Tibial nerve (tissue), 4 donors: Measurements from ENCODE around the gene CLEC4E. TPM values are rescaled to one million over a fixed set of nuclear protein-coding genes. Genes with fewer than 3 reads are reported as not detected.
"Not testable (repeated sequence)": the region's sequence is repeated elsewhere in the genome, so short reads cannot be mapped to it uniquely, and the experiment has no call there.

Source experiments
- DNase-seq, 2 donors: peaks; one replicate each; pipeline ENCODE4 v3.0.0-alpha.2; 2019; ENCODE audit warnings: low spot score in 2 of 2
- H3K27ac ChIP-seq, 4 donors: fragments of 200-600 bp; sonication (generic) in 3 of 4; one replicate each; pipeline ENCODE4 v1.5.1; 2017 to 2019; ENCODE audit warnings: mild to moderate bottlenecking in 1 of 4
- H3K27me3 ChIP-seq, 2 donors: fragments of 200-600 bp; sonication (generic) in 1 of 2; one replicate each; pipeline versions ENCODE4 v1.5.1 to v1.6.0; 2017 to 2019
- H3K36me3 ChIP-seq, 3 donors: fragments of 200-600 bp; sonication (generic); one replicate each; pipeline ENCODE4 v1.5.1; 2018 to 2019
- H3K4me1 ChIP-seq, 4 donors: fragments of 200-600 bp; sonication (generic) in 3 of 4; one replicate each; pipeline ENCODE4 v1.5.1; 2017 to 2019
- H3K4me3 ChIP-seq, 4 donors: fragments of 200-600 bp; sonication (generic) in 3 of 4; one replicate each; pipeline ENCODE4 v1.5.1; 2017 to 2019; ENCODE audit warnings: mild to moderate bottlenecking in 1 of 4, moderate library complexity in 1 of 4
- H3K9me3 ChIP-seq, 4 donors: fragments of 200-600 bp; sonication (generic) in 3 of 4; one replicate each; pipeline ENCODE4 v1.5.1; 2017 to 2019
- EP300 ChIP-seq, 2 donors: sonication (generic); formaldehyde crosslinking; IDR thresholded peaks; one replicate each; pipeline ENCODE4 v1.6.1; 2017; ENCODE audit warnings: antibody characterized with exemption in 2 of 2, mild to moderate bottlenecking in 1 of 2
- POLR2A ChIP-seq, 2 donors: fragments of 450-650 bp; IDR thresholded peaks; one replicate each; pipeline ENCODE4 v1.6.1; 2017; ENCODE audit warnings: antibody characterized with exemption in 2 of 2, mild to moderate bottlenecking in 2 of 2, moderate library complexity in 2 of 2
- WGBS, 2 donors: methylation state at CpG; one replicate each; pipeline ENCODE4 v1.1.5; 2018; 5-methylcytosine and 5-hydroxymethylcytosine counted together
- small RNA-seq: library from RNA; depleted of rRNA; stranded (forward); fragments of <200 nt; gene quantifications from one replicate; pipeline ENCODE3, GENCODE V24; 2016
- total RNA-seq, 4 donors: library from RNA; depleted of rRNA; stranded (reverse); fragments of >200 nt; gene quantifications; one replicate each; pipeline ENCODE4 v1.1.0, GENCODE V29; 2016
- TF ChIP-seq, protein P1 (sequence below), 5 experiments: fragments of 200-600 bp in 3 of 5; fragments of 450-650 bp in 2 of 5; sonication (generic) in 3 of 5; IDR thresholded peaks; one replicate each; pipeline ENCODE4 v1.5.1; 2016 to 2019; ENCODE audit warnings: antibody characterized with exemption in 5 of 5, mild to moderate bottlenecking in 3 of 5, moderate library complexity in 2 of 5

The CLEC4E gene
- total RNA-seq, 4 donors from 2014 or later: 0.30 to 9.2 (median 5.1) TPM

DNA sequence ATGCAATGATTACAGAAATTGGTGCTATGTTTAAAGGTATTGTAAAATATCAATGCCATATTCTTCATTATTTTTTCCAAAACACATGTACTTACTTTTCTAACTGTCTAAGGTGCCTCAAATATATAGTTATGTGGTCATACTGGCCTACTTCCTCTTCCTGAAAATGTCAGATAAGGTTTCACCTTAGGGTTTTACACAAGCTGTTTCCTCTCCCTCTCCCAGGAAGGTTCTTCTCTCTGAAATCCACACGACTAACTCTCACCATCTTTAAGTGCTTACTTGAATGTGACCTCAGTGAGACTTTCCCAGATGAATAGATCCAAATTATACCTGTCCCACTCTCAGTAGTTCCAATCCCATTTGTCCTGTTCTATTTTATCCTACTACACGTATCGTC, 39.0 kb downstream of the CLEC4E start:
- H3K36me3 ChIP-seq: no peaks in the 10 kb centered on the region
- TF ChIP-seq POLR2A (IDR thresholded peaks at IDR 0.05) (no peak), EP300 (IDR thresholded peaks at IDR 0.05) (no peak)
- TF ChIP-seq, protein P1, sequence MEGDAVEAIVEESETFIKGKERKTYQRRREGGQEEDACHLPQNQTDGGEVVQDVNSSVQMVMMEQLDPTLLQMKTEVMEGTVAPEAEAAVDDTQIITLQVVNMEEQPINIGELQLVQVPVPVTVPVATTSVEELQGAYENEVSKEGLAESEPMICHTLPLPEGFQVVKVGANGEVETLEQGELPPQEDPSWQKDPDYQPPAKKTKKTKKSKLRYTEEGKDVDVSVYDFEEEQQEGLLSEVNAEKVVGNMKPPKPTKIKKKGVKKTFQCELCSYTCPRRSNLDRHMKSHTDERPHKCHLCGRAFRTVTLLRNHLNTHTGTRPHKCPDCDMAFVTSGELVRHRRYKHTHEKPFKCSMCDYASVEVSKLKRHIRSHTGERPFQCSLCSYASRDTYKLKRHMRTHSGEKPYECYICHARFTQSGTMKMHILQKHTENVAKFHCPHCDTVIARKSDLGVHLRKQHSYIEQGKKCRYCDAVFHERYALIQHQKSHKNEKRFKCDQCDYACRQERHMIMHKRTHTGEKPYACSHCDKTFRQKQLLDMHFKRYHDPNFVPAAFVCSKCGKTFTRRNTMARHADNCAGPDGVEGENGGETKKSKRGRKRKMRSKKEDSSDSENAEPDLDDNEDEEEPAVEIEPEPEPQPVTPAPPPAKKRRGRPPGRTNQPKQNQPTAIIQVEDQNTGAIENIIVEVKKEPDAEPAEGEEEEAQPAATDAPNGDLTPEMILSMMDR (IDR thresholded peaks at IDR 0.05): no peak
- no peak overlapping the region for H3K27ac ChIP-seq
- no peaks in the 10 kb centered on the region for H3K27me3 ChIP-seq
- 60 to 62% methylated on average over 3 of the region's 3 CpGs for WGBS, 2 donors
- no peaks in the 10 kb centered on the region for H3K9me3 ChIP-seq
- no peak for DNase-seq
- no peak overlapping the region for H3K4me3 ChIP-seq
- no peaks in the 10 kb centered on the region for H3K4me1 ChIP-seq

DNA sequence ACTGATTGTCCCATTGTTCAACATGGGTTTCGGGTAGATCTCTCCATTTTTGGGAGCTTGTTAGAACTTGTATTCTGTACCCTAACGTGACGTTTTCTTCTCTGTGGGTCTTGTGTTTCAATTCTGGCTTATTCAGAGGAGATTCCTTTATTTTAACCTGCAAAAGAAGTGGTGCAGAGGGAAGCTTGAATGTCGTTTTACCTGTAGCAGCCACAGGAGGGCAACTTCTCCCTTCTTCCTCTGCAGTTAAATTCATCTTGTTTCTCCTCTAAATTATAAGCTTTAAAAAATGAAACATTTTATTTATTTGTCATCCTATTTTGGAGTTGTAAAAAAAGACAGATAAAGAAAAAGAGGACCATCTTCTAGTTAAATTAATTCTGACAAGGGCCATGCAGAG, 41.1 kb downstream of the CLEC4E start:
- H3K27ac ChIP-seq: no peak overlapping the region
- TF ChIP-seq, protein P1 (IDR thresholded peaks at IDR 0.05): no peak
- no peak for TF ChIP-seq EP300 (IDR thresholded peaks at IDR 0.05)
- no peak for TF ChIP-seq POLR2A (IDR thresholded peaks at IDR 0.05)
- no peak for DNase-seq
- H3K4me1 ChIP-seq: no peaks in the 10 kb centered on the region
- no peaks in the 10 kb centered on the region for H3K9me3 ChIP-seq
- H3K27me3 ChIP-seq: no peaks in the 10 kb centered on the region
- 37 to 42% methylated on average over 4 of the region's 4 CpGs for WGBS, 2 donors
- H3K36me3 ChIP-seq: no peaks in the 10 kb centered on the region
- no peak overlapping the region for H3K4me3 ChIP-seq

DNA sequence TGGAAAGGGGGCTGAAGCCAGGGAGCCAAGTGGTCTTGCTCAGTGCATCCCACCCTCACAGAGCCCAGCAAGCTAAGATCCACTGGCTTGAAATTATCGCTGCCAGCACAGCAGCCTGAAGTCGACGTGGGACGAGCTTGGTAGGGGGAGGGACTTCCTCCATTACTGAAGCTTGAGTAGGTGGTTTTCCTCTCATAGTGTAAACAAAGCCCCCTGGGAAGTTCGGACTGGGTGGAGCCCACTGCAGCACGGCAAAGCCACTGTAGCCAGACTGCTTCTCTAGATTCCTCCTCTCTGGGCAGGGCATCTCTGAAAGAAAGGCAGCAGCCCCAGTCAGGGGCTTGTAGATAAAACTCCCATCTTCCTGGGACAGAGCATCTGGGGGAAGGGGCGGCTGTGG, 44.6 kb downstream of the CLEC4E start:
- H3K4me1 ChIP-seq, H3K36me3 ChIP-seq, H3K27me3 ChIP-seq, H3K4me3 ChIP-seq, H3K27ac ChIP-seq, DNase-seq, H3K9me3 ChIP-seq: not testable (repeated sequence)
- 57 to 66% methylated on average over 7 of the region's 7 CpGs for WGBS, 2 donors

DNA sequence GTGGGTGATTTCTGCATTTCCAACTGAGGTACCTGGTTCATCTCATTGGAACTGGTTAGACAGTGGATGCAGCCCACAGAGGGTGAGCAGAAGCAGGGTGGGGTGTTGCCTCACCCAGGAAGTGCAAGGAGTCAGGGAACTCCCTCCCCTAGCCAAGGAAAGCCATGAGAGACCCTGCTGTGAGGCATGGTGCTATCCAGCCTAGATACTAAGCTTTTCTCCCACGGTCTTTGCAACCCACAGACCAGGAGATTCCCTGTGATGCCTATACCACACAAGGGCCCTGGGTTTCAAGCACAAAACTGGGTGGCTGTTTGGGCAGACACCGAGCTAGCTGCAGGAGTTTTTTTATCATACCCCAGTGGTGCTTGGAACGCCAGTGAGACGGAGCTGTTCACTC, 45.0 kb downstream of the CLEC4E start:
- not testable (repeated sequence) for H3K4me3 ChIP-seq, DNase-seq, H3K27ac ChIP-seq, H3K36me3 ChIP-seq, H3K27me3 ChIP-seq, H3K9me3 ChIP-seq, H3K4me1 ChIP-seq
- WGBS, 2 donors: 79 to 88% methylated on average over 4 of the region's 4 CpGs

DNA sequence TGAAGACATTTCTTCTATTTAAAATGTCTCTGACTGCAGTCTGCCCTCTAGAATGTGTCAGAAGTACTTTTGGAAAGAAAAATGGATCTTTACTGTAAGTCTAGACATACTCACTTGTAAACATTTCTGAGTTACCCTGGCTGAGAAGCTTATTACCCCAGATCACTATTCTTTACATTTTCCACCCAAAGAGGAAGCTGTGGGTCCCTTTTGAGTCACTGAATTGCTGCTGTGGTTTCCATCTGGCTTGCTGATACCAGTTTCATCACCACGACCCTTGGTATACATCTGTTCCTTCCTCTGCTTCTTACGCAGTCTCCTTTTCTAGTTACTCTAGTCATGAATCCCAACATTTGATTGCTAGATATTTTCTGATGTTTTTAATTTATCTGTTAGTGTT, 47.6 kb downstream of the CLEC4E start:
- Histone ChIP-seq H3K27me3 (no peaks in the 10 kb centered on the region), H3K27ac (no peak overlapping the region), H3K36me3 (no peaks in the 10 kb centered on the region), H3K4me1 (no peaks in the 10 kb centered on the region), H3K4me3 (no peak overlapping the region), H3K9me3 (no peaks in the 10 kb centered on the region)
- 38 to 76% methylated on average over 1 to 2 of the region's 2 CpGs for WGBS, 2 donors
- peak in 1 of 2 donors; percentile 23 for DNase-seq
- peak; percentile 42 to 72 for TF ChIP-seq EP300 (IDR thresholded peaks at IDR 0.05)
- TF ChIP-seq POLR2A (IDR thresholded peaks at IDR 0.05): no peak

DNA sequence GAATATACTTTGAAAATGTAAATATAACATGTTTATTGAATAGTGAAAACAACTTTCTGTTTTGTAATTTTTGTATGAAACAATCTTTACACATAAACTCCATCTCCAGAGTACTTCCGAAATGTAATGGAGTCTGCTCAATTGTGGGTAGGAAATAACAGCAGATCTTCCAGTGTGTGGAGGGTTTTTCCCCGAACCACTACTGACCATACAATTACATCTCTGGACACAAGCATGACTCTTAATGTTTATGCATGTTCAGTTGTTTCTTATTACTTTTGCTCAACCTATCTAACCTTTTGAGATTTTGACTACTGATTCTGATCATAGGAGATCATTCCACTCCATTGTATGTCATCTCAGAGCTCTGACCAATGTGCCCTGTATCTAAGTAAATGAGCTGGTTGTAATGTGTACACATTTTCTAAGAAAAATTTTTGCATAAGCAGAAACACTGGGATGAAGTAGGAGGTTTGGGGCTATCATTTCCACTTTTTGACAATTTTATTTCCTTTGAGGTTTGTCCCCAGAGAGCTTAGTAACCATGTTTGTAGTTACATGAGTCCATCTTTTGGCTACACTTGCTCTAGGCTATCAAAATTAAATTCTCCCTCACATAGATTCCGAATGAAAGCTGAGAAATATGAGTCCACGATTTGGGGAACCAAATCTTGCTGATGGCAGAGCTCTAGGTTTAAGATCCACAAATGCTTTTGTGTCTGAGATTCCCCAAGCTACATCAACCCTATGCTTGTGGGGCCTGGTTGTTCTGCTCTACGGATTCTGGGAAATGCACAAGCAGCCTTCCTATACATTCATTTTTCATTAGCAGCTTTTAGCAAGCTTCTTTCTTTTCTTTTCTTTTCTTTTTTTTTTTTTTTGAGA, 48.8 kb downstream of the CLEC4E start:
- 74 to 78% methylated on average over 5 of the region's 5 CpGs for WGBS, 2 donors
- TF ChIP-seq EP300 (IDR thresholded peaks at IDR 0.05): peak in 1 of 2 donors; percentile 9
- TF ChIP-seq POLR2A (IDR thresholded peaks at IDR 0.05): no peak
- H3K36me3 ChIP-seq: no peaks in the 10 kb centered on the region

More for the DNA sequence above, 48.8 kb downstream of the CLEC4E start:
- Histone ChIP-seq H3K4me3 (no peak overlapping the region), H3K9me3 (no peaks in the 10 kb centered on the region), H3K27ac (no peak overlapping the region), H3K4me1 (no peaks in the 10 kb centered on the region), H3K27me3 (no peaks in the 10 kb centered on the region)
- DNase-seq: no peak

Small RNA genes within 50 kb of the gene (small RNA-seq; reads per million reads assigned to genes)
- gene RNU6-275P: not detected

Other genes starting within 250 kb of the CLEC4E start
- gene CLEC6A, start 84.9 kb downstream of the CLEC4E start, total RNA-seq: not detected
- 1 to 10 TPM in 1 of 4 donors, under 1 TPM in 1, not detected in 2; 0.87 to 3.6 TPM for gene CLEC4D, start 27.4 kb downstream of the CLEC4E start, total RNA-seq
- 1 to 10 TPM in 1 of 4 donors, under 1 TPM in 2, not detected in 1; 0.39 to 2.6 (median 0.84) TPM for gene AICDA, start 72.0 kb upstream of the CLEC4E start, total RNA-seq
- 100 to 1,000 TPM; 153 to 895 (median 613) TPM for gene MFAP5, start 121.9 kb upstream of the CLEC4E start, total RNA-seq
- gene RIMKLB, start 157.1 kb upstream of the CLEC4E start, total RNA-seq: 10 to 100 TPM; 53.4 to 76.6 (median 68.9) TPM